Measurements from ENCODE around the gene ADAP1.
"Not testable (repeated sequence)": the region's sequence is repeated elsewhere in the genome, so short reads cannot be mapped to it uniquely, and the experiment has no call there.

Gene ADAP1

GRCh38 chr7:954330-955238 lies at the start of gene ADAP1:
Gene ADAP1 (minus strand): TSS chr7:954680. CDS start chr7:954477, 203 bp downstream.
- no peak for FAIRE-seq

GRCh38 chr7:1002445-1002844 lies 48.0 kb upstream of the ADAP1 start:
- not testable (repeated sequence) for FAIRE-seq

- FAIRE-seq = not testable (repeated sequence)
Observed at GRCh38 chr7:1002026-1002425, 47.5 kb upstream of the ADAP1 start.

- not testable (repeated sequence) for FAIRE-seq
Observed at GRCh38 chr7:1001069-1001770, 46.7 kb upstream of the ADAP1 start.

- FAIRE-seq = no peak
Observed at GRCh38 chr7:999941-1000935, 45.8 kb upstream of the ADAP1 start.

GRCh38 chr7:999149-999879 lies 44.8 kb upstream of the ADAP1 start:
- FAIRE-seq = no peak

GRCh38 chr7:997404-998395 lies 43.2 kb upstream of the ADAP1 start:
- no peak for FAIRE-seq

- no peak for FAIRE-seq
Observed at GRCh38 chr7:996079-996872, 41.8 kb upstream of the ADAP1 start.

GRCh38 chr7:995571-995970 lies 41.1 kb upstream of the ADAP1 start:
- no peak for FAIRE-seq

- no peak for FAIRE-seq
Observed at GRCh38 chr7:994592-995308, 40.3 kb upstream of the ADAP1 start.

- no peak for FAIRE-seq
Observed at GRCh38 chr7:992709-993607, 38.5 kb upstream of the ADAP1 start.

- no peak for FAIRE-seq
Observed at GRCh38 chr7:991729-992656, 37.5 kb upstream of the ADAP1 start.

- FAIRE-seq = no peak
Observed at GRCh38 chr7:990933-991728, 36.7 kb upstream of the ADAP1 start.

GRCh38 chr7:990352-990932 lies 36.0 kb upstream of the ADAP1 start:
- FAIRE-seq = no peak

- FAIRE-seq = no peak
Observed at GRCh38 chr7:988963-989529, 34.6 kb upstream of the ADAP1 start.
